Stomach (tissue), 9 donors: Measurements from ENCODE around the gene CELSR1. TPM values are rescaled to one million over a fixed set of nuclear protein-coding genes. Genes with fewer than 3 reads are reported as not detected.

ENCODE experiments used
- DNase-seq, 2 donors: peaks; one replicate each; pipeline versions ENCODE4 v3.0.0 to v3.0.0-alpha.2; 2013 to 2019
- H3K27ac ChIP-seq, 5 donors: fragments of 200-600 bp in 4 of 5; sonication (generic) in 4 of 5; one replicate each; pipeline ENCODE4 v1.5.1; 2013 to 2019; ENCODE audit warnings: mild to moderate bottlenecking in 1 of 5, moderate library complexity in 1 of 5
- H3K27me3 ChIP-seq, 3 donors: fragments of 200-600 bp; sonication (generic); one replicate each; pipeline ENCODE4 v1.5.1; 2017 to 2019; ENCODE audit warnings: mixed run types in 1 of 3
- H3K36me3 ChIP-seq, 4 donors: fragments of 200-600 bp; sonication (generic); 1 replicate in 3 of 4; 2 replicates in 1 of 4; pipeline ENCODE4 v1.5.1; 2016 to 2019
- H3K4me1 ChIP-seq, 4 donors: fragments of 200-600 bp; sonication (generic); one replicate each; pipeline ENCODE4 v1.5.1; 2016 to 2019
- H3K4me3 ChIP-seq, 4 donors: fragments of 200-600 bp; sonication (generic) in 3 of 4; one replicate each; pipeline ENCODE4 v1.5.1; 2016 to 2019; ENCODE audit warnings: mild to moderate bottlenecking in 1 of 4
- H3K9me3 ChIP-seq, 4 donors: fragments of 200-600 bp; sonication (generic); one replicate each; pipeline ENCODE4 v1.5.1; 2016 to 2019
- CTCF ChIP-seq, 7 experiments: fragments of 450-650 bp in 4 of 7; fragments of 200-600 bp in 3 of 7; sonication (generic) in 3 of 7; IDR thresholded peaks; one replicate each; pipeline ENCODE4 v1.5.1; 2016 to 2019; ENCODE audit warnings: antibody characterized with exemption in 7 of 7, control low read depth in 2 of 7, mild to moderate bottlenecking in 1 of 7
- EP300 ChIP-seq: sonication (generic); formaldehyde crosslinking; IDR thresholded peaks from one replicate; pipeline ENCODE4 v1.6.1; 2017; ENCODE audit warnings: antibody characterized with exemption
- POLR2A ChIP-seq, 4 donors: fragments of 450-650 bp; IDR thresholded peaks; one replicate each; pipeline ENCODE4 v1.6.1; 2016; ENCODE audit warnings: antibody characterized with exemption in 4 of 4, control low read depth in 2 of 4, mild to moderate bottlenecking in 1 of 4, moderate library complexity in 1 of 4
- POLR2AphosphoS5 ChIP-seq, 3 donors: sonication (generic); formaldehyde crosslinking; IDR thresholded peaks; one replicate each; pipeline ENCODE4 v1.6.1; 2016; ENCODE audit warnings: antibody characterized with exemption in 3 of 3
- WGBS, 5 donors: extraction: QIAGEN DNeasy Blood & Tissue Kit in 3 of 5; methylation state at CpG; one replicate each; pipeline versions ENCODE4 v1.1.5 to v1.1.7; 2013 to 2018; 5-methylcytosine and 5-hydroxymethylcytosine counted together
- intact Hi-C: fragments of 100-400 bp; cut with DNase I; formaldehyde crosslinking; loops from one replicate; pipeline ENCODE4 v1.15.1; 2023; ENCODE audit warnings: low total_unique reads
- polyA plus RNA-seq, 3 donors: library from polyadenylated mRNA; stranded (reverse); fragments of 200-250 nt; gene quantifications; one replicate each; pipeline ENCODE4 v1.2.3, GENCODE V29; 2013
- total RNA-seq, 5 donors: library from RNA; depleted of rRNA; stranded (reverse); fragments of >200 nt; gene quantifications; one replicate each; pipeline versions ENCODE4 v1.1.0 to v1.2.3, GENCODE V29; 2014 to 2016
- donor health status: healthy with polysubstance abuse.
- donor health status: Bipolar disorder and iron deficiency.
- donor health status: healthy.

Gene CELSR1
- total and polyA plus RNA-seq, 8 donors = 0.29 to 78.2 (median 13.4) TPM

GRCh38 chr22:46578251-46578823 lies 40.9 kb upstream of the CELSR1 start:
- no peaks in the 10 kb centered on the region for H3K36me3 ChIP-seq
- intact Hi-C loops = no loop called here
- DNase-seq = no peak
- H3K9me3 ChIP-seq = no peaks in the 10 kb centered on the region
- no peaks in the 10 kb centered on the region for H3K27me3 ChIP-seq
- H3K4me1 ChIP-seq = peaks cover 82 to 90% (median 90%) of the 10 kb centered on the region in 4 donors
- TF ChIP-seq POLR2AphosphoS5 (IDR thresholded peaks at IDR 0.05) = no peak
- TF ChIP-seq EP300 = no peak
- TF ChIP-seq POLR2A (IDR thresholded peaks at IDR 0.05) = no peak
- TF ChIP-seq CTCF (IDR thresholded peaks at IDR 0.05) = no peak
- WGBS, 5 donors = 30 to 51% (median 31%) methylated on average over 9 of the region's 9 CpGs
- H3K27ac ChIP-seq = peak overlapping the region; percentile 80 to 88 (median 83)
- peak overlapping the region; percentile 64 to 74 (median 72) for H3K4me3 ChIP-seq

GRCh38 chr22:46577368-46578249 lies 40.2 kb upstream of the CELSR1 start:
- H3K4me1 ChIP-seq = peaks cover 80 to 91% (median 89%) of the 10 kb centered on the region in 4 donors
- peak overlapping the region; percentile 80 to 88 (median 83) for H3K27ac ChIP-seq
- TF ChIP-seq CTCF (IDR thresholded peaks at IDR 0.05) (no peak), POLR2A (IDR thresholded peaks at IDR 0.05) (no peak), POLR2AphosphoS5 (IDR thresholded peaks at IDR 0.05) (no peak), EP300 (no peak)
- intact Hi-C loops = no loop called here
- H3K4me3 ChIP-seq = peak overlapping the region; percentile 64 to 74 (median 72)
- no peaks in the 10 kb centered on the region for H3K27me3 ChIP-seq
- no peaks in the 10 kb centered on the region for H3K9me3 ChIP-seq
- DNase-seq = no peak
- no peaks in the 10 kb centered on the region for H3K36me3 ChIP-seq
- 2 to 6% (median 4%) methylated on average over 10 to 65 of the region's 65 CpGs for WGBS, 5 donors

GRCh38 chr22:46576556-46577367 lies 39.3 kb upstream of the CELSR1 start:
- Histone ChIP-seq H3K4me1 (peaks cover 72 to 83% (median 81%) of the 10 kb centered on the region in 4 donors), H3K4me3 (peak overlapping the region; percentile 64 to 74 (median 72)), H3K27ac (peak overlapping the region; percentile 85 to 94 (median 89)), H3K27me3 (no peaks in the 10 kb centered on the region), H3K36me3 (no peaks in the 10 kb centered on the region), H3K9me3 (peaks cover 0 to 6% (median 4%) of the 10 kb centered on the region in 4 donors)
- intact Hi-C loops = no loop called here
- no peak for TF ChIP-seq POLR2AphosphoS5 (IDR thresholded peaks at IDR 0.05)
- DNase-seq = peak; percentile 68 to 83
- WGBS, 5 donors = 0 to 3% (median 1%) methylated on average over 14 to 129 of the region's 142 CpGs

- H3K9me3 ChIP-seq = peaks cover 0 to 14% (median 10%) of the 10 kb centered on the region in 4 donors
- intact Hi-C loops = no loop called here
- peaks cover 64 to 76% (median 74%) of the 10 kb centered on the region in 4 donors for H3K4me1 ChIP-seq
- peak overlapping the region; percentile 82 to 94 (median 89) for H3K27ac ChIP-seq
- no peak for DNase-seq
- no peaks in the 10 kb centered on the region for H3K27me3 ChIP-seq
- no peak for TF ChIP-seq CTCF (IDR thresholded peaks at IDR 0.05)
- no peak for TF ChIP-seq EP300
- TF ChIP-seq POLR2A (IDR thresholded peaks at IDR 0.05) = no peak
- TF ChIP-seq POLR2AphosphoS5 (IDR thresholded peaks at IDR 0.05) = no peak
- H3K36me3 ChIP-seq = no peaks in the 10 kb centered on the region
- 32 to 47% (median 38%) methylated on average over 9 to 10 of the region's 10 CpGs for WGBS, 5 donors
- H3K4me3 ChIP-seq = peak overlapping the region; percentile 43 to 55 (median 50)
Measured at GRCh38 chr22:46575911-46576555, 38.6 kb upstream of the CELSR1 start.
